ENCODE data around the gene GALNT9.
"Not testable (repeated sequence)": the region's sequence is repeated elsewhere in the genome, so short reads cannot be mapped to it uniquely, and the experiment has no call there.

The GALNT9 gene

DNA sequence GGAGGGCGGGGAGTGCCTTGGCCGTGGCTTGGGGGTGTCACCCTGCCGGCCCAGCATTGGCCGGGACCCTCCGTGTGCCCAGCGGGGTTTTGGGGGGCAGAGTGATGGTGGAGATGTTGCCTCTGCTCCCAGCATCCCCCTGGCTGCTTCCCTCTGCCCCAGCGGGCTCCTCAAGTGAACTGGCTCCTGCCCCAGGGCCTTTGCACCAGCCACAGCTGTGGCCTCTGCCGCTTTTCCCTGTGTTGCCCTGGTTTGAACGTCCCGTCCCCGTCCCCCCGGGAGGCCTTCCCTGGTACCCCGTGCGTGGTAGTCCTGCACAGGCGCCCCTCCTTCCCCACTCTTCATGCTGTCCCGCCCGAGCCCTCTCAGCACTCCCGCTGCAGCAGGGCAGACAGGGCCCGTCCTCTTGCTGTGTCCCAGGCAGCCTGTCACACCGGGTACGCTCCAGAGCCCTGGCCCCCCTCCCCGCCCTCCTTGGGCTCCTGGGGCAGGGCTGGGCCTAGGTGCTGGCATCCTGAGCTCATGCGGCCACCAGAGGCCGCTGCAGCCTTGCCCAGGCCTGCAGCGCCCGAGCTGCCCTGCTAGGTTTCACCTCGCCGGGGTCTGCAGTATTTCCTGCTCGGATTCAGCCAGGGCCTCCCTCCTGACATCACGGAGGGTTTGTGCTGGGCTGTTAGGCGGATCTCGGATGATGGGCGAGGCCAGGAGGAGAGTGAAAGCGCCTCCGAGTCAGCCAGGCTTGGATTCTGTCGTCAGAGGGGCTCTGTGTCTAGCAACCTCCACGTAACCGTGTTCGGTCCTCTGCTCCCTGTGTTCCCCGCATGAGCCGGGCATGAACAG is 175.7 kb downstream of the GALNT9 start:
- DNase-seq: no peak

GRCh38 chr12:132152953-132153352 is 176.4 kb downstream of the GALNT9 start:
- DNase-seq: no peak

GRCh38 chr12:132152411-132152821 is 177.0 kb downstream of the GALNT9 start:
- DNase-seq: no peak

GRCh38 chr12:132151766-132152410 is 177.5 kb downstream of the GALNT9 start:
- no peak for DNase-seq

GRCh38 chr12:132151145-132151765 is 178.1 kb downstream of the GALNT9 start:
- DNase-seq: no peak

DNA sequence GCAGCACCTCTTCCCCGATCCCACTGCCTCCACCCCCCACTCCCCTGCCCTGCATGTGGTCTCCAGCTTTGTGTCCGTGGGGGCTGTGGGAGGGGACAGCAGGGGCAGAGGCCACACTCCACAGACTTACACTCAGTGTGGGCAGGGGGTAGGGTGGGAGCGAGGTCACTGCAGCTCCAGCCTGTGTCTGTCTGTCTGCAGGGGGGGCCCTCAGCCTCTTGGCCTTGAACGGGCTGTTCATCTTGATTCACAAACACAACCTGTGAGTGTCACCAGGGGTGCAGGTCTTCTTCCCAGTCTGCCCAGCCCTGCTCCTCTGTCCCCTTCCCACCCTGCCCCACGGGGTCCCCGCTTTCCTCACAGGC is 178.6 kb downstream of the GALNT9 start:
- no peak for DNase-seq

GRCh38 chr12:132149526-132149925 is 179.9 kb downstream of the GALNT9 start:
- DNase-seq: not testable (repeated sequence)

DNA sequence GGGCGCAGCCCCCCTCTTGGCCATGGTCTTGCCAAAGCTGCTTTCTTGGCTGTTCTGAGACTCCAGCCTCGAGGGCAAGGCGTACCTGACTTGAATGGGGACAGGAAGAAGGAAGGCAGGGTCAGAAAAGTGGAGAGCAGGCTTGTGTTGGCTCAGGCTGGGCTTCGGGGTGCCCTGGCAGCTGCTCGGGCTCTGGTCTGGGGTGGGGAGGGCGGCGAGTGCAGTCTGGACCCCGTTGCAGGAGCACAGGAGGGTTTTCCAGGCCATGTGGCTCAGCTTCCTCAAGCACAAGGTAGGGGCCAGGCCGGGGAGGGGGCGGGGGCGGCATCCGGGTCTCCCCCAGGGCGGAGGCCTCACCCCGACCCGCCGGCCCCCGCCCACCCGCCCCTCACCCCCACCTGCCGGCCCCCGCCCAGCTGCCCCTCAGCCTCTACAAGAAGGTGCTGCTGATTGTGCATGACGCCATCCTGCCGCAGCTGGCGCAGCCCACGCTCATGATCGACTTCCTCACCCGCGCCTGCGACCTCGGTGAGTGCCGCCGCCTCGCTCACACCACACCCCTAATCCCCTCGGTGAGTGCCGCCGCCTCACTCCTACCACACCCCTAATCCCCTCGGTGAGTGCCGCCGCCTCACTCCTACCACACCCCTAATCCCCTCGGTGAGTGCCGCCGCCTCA is 180.9 kb downstream of the GALNT9 start:
- no peak for DNase-seq

DNA sequence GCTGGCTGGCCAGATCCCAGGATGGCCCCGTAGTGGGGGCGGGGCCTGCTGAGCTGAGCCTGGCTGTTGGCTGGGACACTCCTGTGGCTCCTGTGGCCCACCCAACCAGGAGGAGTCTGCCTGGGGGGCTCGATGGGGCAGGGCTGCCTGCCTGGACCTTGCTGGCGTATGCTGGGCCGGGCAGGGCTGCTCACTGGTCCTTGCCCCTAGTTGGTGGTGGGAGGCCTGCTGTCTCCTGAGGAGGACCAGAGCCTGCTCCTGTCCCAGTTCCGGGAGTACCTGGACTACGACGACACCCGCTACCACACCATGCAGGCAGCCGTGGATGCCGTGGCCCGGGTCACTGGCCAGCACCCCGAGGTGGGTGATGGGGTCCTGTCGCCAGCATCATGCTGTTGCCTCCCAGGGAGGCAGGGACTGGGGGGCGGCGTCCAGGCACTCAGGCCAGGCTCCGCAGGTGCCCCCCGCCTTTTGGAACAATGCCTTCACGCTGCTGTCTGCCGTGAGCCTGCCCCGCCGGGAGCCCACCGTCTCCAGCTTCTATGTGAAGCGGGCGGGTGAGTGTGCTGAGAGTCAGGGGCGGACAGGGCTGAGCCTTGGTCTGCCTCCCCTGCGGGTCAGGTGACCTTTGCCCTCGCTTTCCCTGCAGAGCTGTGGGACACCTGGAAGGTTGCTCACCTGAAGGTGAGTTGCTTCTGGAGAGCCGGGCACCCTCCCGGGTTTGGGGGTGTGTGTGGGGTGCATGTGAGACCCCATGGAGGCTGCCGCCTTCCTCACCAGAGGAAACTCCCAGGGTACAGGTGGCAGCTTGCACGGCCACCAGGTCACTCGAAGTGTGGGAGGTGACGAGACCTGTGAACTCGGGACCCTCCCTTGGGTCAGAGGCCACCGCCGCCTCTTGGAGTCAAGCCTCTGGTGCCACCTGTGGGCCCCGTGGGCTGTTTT is 181.7 kb downstream of the GALNT9 start:
- no peak for DNase-seq

GRCh38 chr12:132146772-132147422 is 182.5 kb downstream of the GALNT9 start:
- DNase-seq: no peak
